H1 (cell line): Measurements from ENCODE around the gene HTR2A. TPM values are rescaled to one million over a fixed set of nuclear protein-coding genes. Genes with fewer than 3 reads are reported as not detected.
A peak's percentile ranks its signal among the peaks of the same experiment; 100 is the strongest.

ENCODE experiments used
- CTCF ChIA-PET: fragments of 300-600 bp; sonication (Branson Sonifier 250); formaldehyde crosslinking; loops from one replicate; lab custom pipeline; 2021; ENCODE audit not compliant: partially characterized antibody; lab: Charles Lee
- POLR2A ChIA-PET: fragments of 300-600 bp; sonication (Branson Sonifier 250); formaldehyde crosslinking; loops from one replicate; lab custom pipeline; 2021; ENCODE audit warnings: inconsistent platforms; ENCODE audit not compliant: partially characterized antibody; lab: Charles Lee
- DNase-seq, 2 experiments: peaks; one replicate each; pipeline versions ENCODE4 v3.0.0 to v3.0.0-alpha.2; 2010 to 2022; ENCODE audit warnings: low spot score in 2 of 2, low read depth in 1 of 2, mixed read lengths in 1 of 2
- FAIRE-seq: peaks from 2 replicates; lab custom pipeline; 2011; peaks lifted over from hg19 to GRCh38; lab: Jason Lieb, UNC
- H2AFZ ChIP-seq: 2 replicates; pipeline ENCODE4 v1.8.1; 2012; ENCODE audit warnings: low read length, inconsistent platforms
- H2AK5ac ChIP-seq: 2 replicates; pipeline ENCODE4 v1.6.1; 2013; ENCODE audit warnings: low read depth, low read length
- H2BK120ac ChIP-seq: replicated peaks from 2 replicates; pipeline ENCODE3; 2013; ENCODE audit warnings: low read depth, low read length, inconsistent platforms
- H2BK12ac ChIP-seq: 2 replicates; pipeline ENCODE4 v1.6.1; 2013; ENCODE audit warnings: low read depth, low read length
- H2BK15ac ChIP-seq: 2 replicates; pipeline ENCODE4 v1.6.1; 2013; ENCODE audit warnings: low read length
- H2BK20ac ChIP-seq: 2 replicates; pipeline ENCODE4 v1.6.1; 2013; ENCODE audit warnings: low read length
- H2BK5ac ChIP-seq: 2 replicates; pipeline ENCODE4 v1.6.1; 2013; ENCODE audit warnings: low read depth, low read length
- H3K14ac ChIP-seq: 2 replicates; pipeline ENCODE4 v1.6.1; 2013; ENCODE audit warnings: inconsistent platforms; ENCODE audit not compliant: insufficient read length
- H3K18ac ChIP-seq: 2 replicates; pipeline ENCODE4 v1.6.1; 2013; ENCODE audit warnings: low read length; ENCODE audit errors: extremely low read depth
- H3K23ac ChIP-seq: 2 replicates; pipeline ENCODE4 v1.6.1; 2013; ENCODE audit warnings: inconsistent platforms; ENCODE audit not compliant: insufficient read length
- H3K23me2 ChIP-seq: 2 replicates; pipeline ENCODE4 v1.6.1; 2013; ENCODE audit warnings: low read depth, low read length
- H3K27ac ChIP-seq: 2 replicates; pipeline ENCODE4 v1.6.1; 2011; ENCODE audit warnings: low read depth, low read length, inconsistent platforms
- H3K27me3 ChIP-seq, 4 experiments: replicated peaks in 1 of 4; 1 replicate in 1 of 4; 2 replicates in 3 of 4; pipeline versions ENCODE4 v1.6.1 to v1.8.1; 2011 to 2013; ENCODE audit warnings: low read length in 3 of 4, mild to moderate bottlenecking in 3 of 4, inconsistent platforms in 2 of 4, mixed read lengths in 2 of 4, moderate library complexity in 1 of 4; ENCODE audit not compliant: control insufficient read depth in 3 of 4, insufficient read depth in 3 of 4; ENCODE audit errors: extremely low read depth in 1 of 4
- H3K36me3 ChIP-seq, 4 experiments: 2 replicates each; pipeline versions ENCODE4 v1.6.1 to v1.8.1; 2011 to 2013; ENCODE audit warnings: mild to moderate bottlenecking in 4 of 4, low read length in 3 of 4, moderate library complexity in 2 of 4, control low read depth in 1 of 4, inconsistent platforms in 1 of 4; ENCODE audit not compliant: insufficient read depth in 4 of 4, control insufficient read depth in 2 of 4
- H3K4ac ChIP-seq: replicated peaks from 2 replicates; pipeline ENCODE3; 2013; ENCODE audit warnings: low read length, low read depth, mixed read lengths, inconsistent platforms; ENCODE audit not compliant: insufficient read length
- H3K4me1 ChIP-seq, 4 experiments: replicated peaks in 1 of 4; 1 replicate in 1 of 4; 2 replicates in 3 of 4; pipeline versions ENCODE4 v1.6.1 to v1.8.1; 2011 to 2013; ENCODE audit warnings: low read length in 3 of 4, inconsistent platforms in 2 of 4, mixed read lengths in 1 of 4; ENCODE audit not compliant: insufficient read depth in 4 of 4, control insufficient read depth in 3 of 4
- H3K4me2 ChIP-seq, 2 experiments: 2 replicates each; pipeline versions ENCODE4 v1.6.1 to v1.8.1; 2011 to 2013; ENCODE audit warnings: low read depth in 2 of 2, low read length in 2 of 2, control low read depth in 1 of 2, inconsistent platforms in 1 of 2, mild to moderate bottlenecking in 1 of 2; ENCODE audit not compliant: insufficient read depth in 1 of 2
- H3K4me3 ChIP-seq, 4 experiments: fragments of 200-600, 300-600 bp in 1 of 4; sonication (generic), shearing (Covaris generic), sonication (Bioruptor Twin) in 1 of 4; 2 replicates each; pipeline versions ENCODE4 v1.5.1 to v1.8.1; 2011 to 2016; ENCODE audit warnings: low read length in 4 of 4, low read depth in 3 of 4, control low read depth in 2 of 4, inconsistent platforms in 2 of 4, mild to moderate bottlenecking in 2 of 4, mixed read lengths in 1 of 4, moderate library complexity in 1 of 4; ENCODE audit not compliant: insufficient read depth in 2 of 4; ENCODE audit errors: extremely low read depth in 1 of 4
- H3K56ac ChIP-seq: replicated peaks from 2 replicates; pipeline ENCODE3; 2013; ENCODE audit warnings: low read depth, mild to moderate bottlenecking, mixed read lengths, low read length, inconsistent platforms; ENCODE audit not compliant: insufficient read length
- H3K79me1 ChIP-seq: 2 replicates; pipeline ENCODE4 v1.6.1; 2013; ENCODE audit warnings: low read depth, low read length, control low read depth
- H3K79me2 ChIP-seq, 2 experiments: 2 replicates each; pipeline versions ENCODE4 v1.6.1 to v1.8.1; 2012 to 2013; ENCODE audit warnings: low read length in 2 of 2, mild to moderate bottlenecking in 2 of 2, inconsistent platforms in 1 of 2; ENCODE audit not compliant: insufficient read depth in 2 of 2, control insufficient read depth in 1 of 2
- H3K9ac ChIP-seq, 4 experiments: replicated peaks in 1 of 4; 1 replicate in 1 of 4; 2 replicates in 3 of 4; pipeline versions ENCODE4 v1.6.1 to v1.8.1; 2011 to 2013; ENCODE audit warnings: low read depth in 3 of 4, low read length in 3 of 4, control low read depth in 2 of 4, mild to moderate bottlenecking in 2 of 4, moderate library complexity in 2 of 4, inconsistent platforms in 1 of 4; ENCODE audit errors: extremely low read depth in 1 of 4
- H3K9me3 ChIP-seq, 2 experiments: 2 replicates each; pipeline versions ENCODE4 v1.6.1 to v1.8.1; 2012 to 2013; ENCODE audit warnings: mild to moderate bottlenecking in 2 of 2, moderate library complexity in 2 of 2, control low read depth in 1 of 2, inconsistent platforms in 1 of 2, low read depth in 1 of 2, low read length in 1 of 2, mixed read lengths in 1 of 2; ENCODE audit not compliant: insufficient read depth in 2 of 2
- H4K20me1 ChIP-seq, 2 experiments: replicated peaks in 1 of 2; 2 replicates each; pipeline versions ENCODE3 to v1.8.1; 2011 to 2013; ENCODE audit warnings: inconsistent platforms in 2 of 2, low read length in 2 of 2, mild to moderate bottlenecking in 1 of 2; ENCODE audit not compliant: insufficient read depth in 2 of 2, control insufficient read depth in 1 of 2
- H4K5ac ChIP-seq: 2 replicates; pipeline ENCODE4 v1.6.1; 2013; ENCODE audit warnings: low read length, low read depth, mixed read lengths, inconsistent platforms; ENCODE audit not compliant: insufficient read length
- H4K8ac ChIP-seq: 2 replicates; pipeline ENCODE4 v1.8.0; 2013; ENCODE audit warnings: mild to moderate bottlenecking, moderate library complexity, low read length, inconsistent platforms; ENCODE audit not compliant: insufficient read depth; ENCODE audit errors: extremely low read depth
- H4K91ac ChIP-seq: replicated peaks from 2 replicates; pipeline ENCODE3; 2013; ENCODE audit warnings: low read length, mixed read lengths, inconsistent platforms; ENCODE audit not compliant: insufficient read length
- BACH1 ChIP-seq: IDR thresholded peaks from 2 replicates; pipeline ENCODE4 v1.6.1; 2012; ENCODE audit warnings: low read length, improper control_type of control experiment
- WGBS, 2 experiments: shearing (Covaris generic) in 1 of 2; methylation state at CpG; one replicate each; pipeline versions ENCODE4 v1.1.6 to v1.1.7; 2013 to 2015; ENCODE audit warnings: low lambda C conversion rate in 2 of 2, mixed read lengths in 2 of 2, inconsistent platforms in 1 of 2, low coverage in 1 of 2, missing lambda C conversion rate in 1 of 2; ENCODE audit not compliant: insufficient replicate concordance in 2 of 2, insufficient coverage in 1 of 2, insufficient read length in 1 of 2; ENCODE audit errors: extremely low coverage in 1 of 2, missing lambda C conversion rate in 1 of 2; 5-methylcytosine and 5-hydroxymethylcytosine counted together
- polyA plus RNA-seq, 7 experiments: library from polyadenylated mRNA; depleted of rRNA in 3 of 7; stranded (reverse) in 5 of 7; unstranded in 2 of 7; fragments of >200 nt in 5 of 7; fragments of 200-250 nt in 2 of 7; gene quantifications; 1 replicate in 5 of 7; 2 replicates in 1 of 7; 4 replicates in 1 of 7; pipeline versions ENCODE4 v1.2.1 to v1.2.3, GENCODE V29; 2011 to 2013; ENCODE audit warnings: missing spikeins in 2 of 7, mixed read lengths in 2 of 7
- total RNA-seq: library from RNA; stranded (reverse); fragmentation: NEBNext Ultra II Directional; extraction: Animal tissue kit (Norgen Biotek cat#: 25700); gene quantifications from 2 replicates; pipeline ENCODE4 v1.2.1, GENCODE V29; 2021

HTR2A gene
- total and polyA plus RNA-seq, 2 of the 8 experiments (the other 6 are each of a cell fraction or from before 2014, with no cell fraction given): not detected

GRCh38 chr13:46899801-46900200 lies 2.9 kb upstream of the HTR2A start:
- H4K8ac ChIP-seq: peak overlapping the region; percentile 74; the same call in 1 of the 2 replicates
- H2BK15ac ChIP-seq: no peak overlapping the region
- H3K79me2 ChIP-seq: no peaks in the 10 kb centered on the region
- TF ChIP-seq BACH1: no peak
- TF ChIP-seq, all 59 proteins: peak for 0
- no peaks in the 10 kb centered on the region for H4K20me1 ChIP-seq
- H3K9me3 ChIP-seq: no peaks in the 10 kb centered on the region
- 97% methylated on average over 5 of the region's 5 CpGs; no CpG with 5 or more reads in 1 of the 2 experiments for WGBS, 2 experiments
- H2BK12ac ChIP-seq: no peak overlapping the region
- H2BK120ac ChIP-seq: no peak overlapping the region
- ChIA-PET CTCF (interaction anchor here (0.7 to 2.2 kb wide), 3 partner anchors 9 to 267 kb away, joined by 3 to 9 read pairs (median 6); no protein-coding TSS in a partner anchor), POLR2A (no interaction called here)
- H3K79me1 ChIP-seq: no peaks in the 10 kb centered on the region
- DNase-seq: no peak
- no peak overlapping the region for H3K14ac ChIP-seq
- H3K27me3 ChIP-seq: no peaks in the 10 kb centered on the region
- H3K4me2 ChIP-seq: no peak overlapping the region
- no peak overlapping the region for H3K4me3 ChIP-seq
- no peak overlapping the region for H3K4ac ChIP-seq
- H4K5ac ChIP-seq: no peak overlapping the region
- no peak for FAIRE-seq
- no peak overlapping the region for H3K18ac ChIP-seq
- H3K56ac ChIP-seq: no peak overlapping the region
- H2BK20ac ChIP-seq: no peak overlapping the region
- H3K36me3 ChIP-seq: no peaks in the 10 kb centered on the region; a peak in 1 of 8 replicates
- no peaks in the 10 kb centered on the region for H3K4me1 ChIP-seq
- no peak overlapping the region for H3K23ac ChIP-seq
- no peak overlapping the region for H3K27ac ChIP-seq
- no peak overlapping the region for H4K91ac ChIP-seq
- no peak overlapping the region for H3K9ac ChIP-seq
- no peak overlapping the region for H2AK5ac ChIP-seq
- H2BK5ac ChIP-seq: no peak overlapping the region
- H2AFZ ChIP-seq: 0 out of 2 replicates have a peak overlapping the region, but pooled peaks have one; percentile 58
- no peaks in the 10 kb centered on the region for H3K23me2 ChIP-seq
